HL-60/S4 treated with retinoic acid at 250 ng/mL for 4 days and 3 days (cell line): ENCODE results near the gene IL11RA.

ENCODE experiments used
- in situ Hi-C: fragments of 300-500 bp; cut with MboI; formaldehyde crosslinking; loops from 2 replicates; pipeline ENCODE4 v1.7.0; 2022; ENCODE audit warnings: low sequenced_read_pairs

Gene IL11RA

GRCh38 chr9:34651876-34652601 lies at the start of gene IL11RA:
IL11RA (plus strand) TSS chr9:34652185; CDS start chr9:34655218, 3,033 bp downstream.
- in situ Hi-C loops: no loop called here

- in situ Hi-C loops: loop anchor here (10.0 kb wide), 1 partner anchor 61 kb away; the partner anchor contains the start of gene CCL27
Measured at GRCh38 chr9:34603610-34604231, 48.3 kb upstream of the IL11RA start.

- in situ Hi-C loops: loop anchor here (10.0 kb wide), 1 partner anchor 59 kb away; the partner anchor contains the start of gene CCL27
Measured at GRCh38 chr9:34606190-34606589, 45.8 kb upstream of the IL11RA start.

- in situ Hi-C loops: loop anchor here (10.0 kb wide), 1 partner anchor 58 kb away; the partner anchor contains the start of gene CCL27
Measured at GRCh38 chr9:34606905-34607304, 45.1 kb upstream of the IL11RA start.

- in situ Hi-C loops: loop anchor here (10.0 kb wide), 1 partner anchor 57 kb away; the partner anchor contains the start of gene CCL27
Measured at GRCh38 chr9:34607331-34607730, 44.7 kb upstream of the IL11RA start.

- in situ Hi-C loops: no loop called here
Measured at GRCh38 chr9:34610434-34611206, 41.4 kb upstream of the IL11RA start.

GRCh38 chr9:34611251-34611810 lies 40.7 kb upstream of the IL11RA start:
- in situ Hi-C loops: no loop called here

GRCh38 chr9:34611811-34612787 lies 39.9 kb upstream of the IL11RA start, which contains the start of gene RPP25L:
RPP25L (minus strand) TSS chr9:34612097; CDS start chr9:34611296, 801 bp downstream.
- in situ Hi-C loops: no loop called here

GRCh38 chr9:34612788-34613390 lies 39.1 kb upstream of the IL11RA start:
- in situ Hi-C loops: no loop called here

GRCh38 chr9:34615132-34615531 lies 36.9 kb upstream of the IL11RA start:
- in situ Hi-C loops: no loop called here

- in situ Hi-C loops: no loop called here
Measured at GRCh38 chr9:34620061-34620994, 31.7 kb upstream of the IL11RA start, which contains the start of gene DCTN3. DCTN3 (minus strand) TSS chr9:34620495; CDS start chr9:34620464, 31 bp downstream.

- in situ Hi-C loops: no loop called here
Measured at GRCh38 chr9:34623374-34624235, 28.4 kb upstream of the IL11RA start.

GRCh38 chr9:34624475-34625185 lies 27.4 kb upstream of the IL11RA start:
- in situ Hi-C loops: no loop called here

- in situ Hi-C loops: no loop called here
Measured at GRCh38 chr9:34625186-34625486, 26.8 kb upstream of the IL11RA start.

- in situ Hi-C loops: no loop called here
Measured at GRCh38 chr9:34627716-34628655, 24.0 kb upstream of the IL11RA start.
